Skin epidermis (tissue), 12 donors: ENCODE measurements around the gene TRMT112.
A peak's percentile ranks its signal among the peaks of the same experiment; 100 is the strongest.

Source experiments
- H3K27ac ChIP-seq, 21 experiments: fragments of 200-600 bp; sonication (generic) in 11 of 21; one replicate each; pipeline ENCODE4 v1.5.0; 2020; ENCODE audit warnings: mild to moderate bottlenecking in 3 of 21, inconsistent platforms in 2 of 21, moderate library complexity in 2 of 21
- H3K4me3 ChIP-seq, 7 experiments: fragments of 200-600 bp; sonication (generic) in 2 of 7; one replicate each; pipeline ENCODE4 v1.5.0; 2020; ENCODE audit warnings: inconsistent platforms in 2 of 7, mild to moderate bottlenecking in 2 of 7, moderate library complexity in 1 of 7

Gene TRMT112

DNA sequence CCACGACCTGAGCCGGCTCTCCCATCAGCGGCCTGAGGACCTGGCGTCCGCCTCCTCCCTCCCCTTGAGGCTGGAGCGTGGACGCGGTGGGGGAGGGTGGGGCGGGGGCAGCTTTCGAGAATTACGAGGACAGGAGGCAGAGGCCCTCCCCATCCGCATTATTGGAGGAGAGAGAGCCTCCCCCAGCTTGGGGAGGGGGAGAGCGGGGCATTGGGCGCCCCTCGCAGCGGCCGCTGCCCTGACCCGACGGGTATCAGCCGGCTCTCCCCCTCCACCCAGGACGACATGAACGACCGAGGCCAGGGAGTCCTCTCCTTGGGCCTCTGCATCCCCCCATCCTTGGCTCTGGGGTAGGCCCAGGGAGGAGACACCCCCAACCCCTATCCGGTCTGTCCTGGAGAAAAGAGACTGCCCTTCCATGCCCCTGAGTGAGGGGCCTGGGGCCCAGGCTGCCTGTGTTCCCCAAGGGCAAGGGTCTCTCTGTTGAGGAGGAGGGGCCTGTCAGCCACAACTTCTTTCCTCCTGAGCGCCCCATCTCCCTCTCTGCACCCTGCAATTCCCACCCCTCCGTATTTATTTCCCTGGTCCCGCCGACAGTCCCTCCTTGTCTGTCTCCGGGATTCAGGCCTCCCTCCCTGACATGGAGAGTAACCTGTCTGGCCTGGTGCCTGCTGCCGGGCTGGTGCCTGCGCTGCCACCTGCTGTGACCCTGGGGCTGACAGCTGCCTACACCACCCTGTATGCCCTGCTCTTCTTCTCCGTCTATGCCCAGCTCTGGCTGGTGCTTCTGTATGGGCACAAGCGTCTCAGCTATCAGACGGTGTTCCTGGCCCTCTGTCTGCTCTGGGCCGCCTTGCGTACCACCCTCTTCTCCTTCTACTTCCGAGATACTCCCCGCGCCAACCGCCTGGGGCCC lies 31.2 kb downstream of the TRMT112 start:
- H3K4me3 ChIP-seq: peak overlapping the region; percentile 55 to 93 (median 66)
- H3K27ac ChIP-seq: peak overlapping the region; percentile 15 to 97 (median 96)

DNA sequence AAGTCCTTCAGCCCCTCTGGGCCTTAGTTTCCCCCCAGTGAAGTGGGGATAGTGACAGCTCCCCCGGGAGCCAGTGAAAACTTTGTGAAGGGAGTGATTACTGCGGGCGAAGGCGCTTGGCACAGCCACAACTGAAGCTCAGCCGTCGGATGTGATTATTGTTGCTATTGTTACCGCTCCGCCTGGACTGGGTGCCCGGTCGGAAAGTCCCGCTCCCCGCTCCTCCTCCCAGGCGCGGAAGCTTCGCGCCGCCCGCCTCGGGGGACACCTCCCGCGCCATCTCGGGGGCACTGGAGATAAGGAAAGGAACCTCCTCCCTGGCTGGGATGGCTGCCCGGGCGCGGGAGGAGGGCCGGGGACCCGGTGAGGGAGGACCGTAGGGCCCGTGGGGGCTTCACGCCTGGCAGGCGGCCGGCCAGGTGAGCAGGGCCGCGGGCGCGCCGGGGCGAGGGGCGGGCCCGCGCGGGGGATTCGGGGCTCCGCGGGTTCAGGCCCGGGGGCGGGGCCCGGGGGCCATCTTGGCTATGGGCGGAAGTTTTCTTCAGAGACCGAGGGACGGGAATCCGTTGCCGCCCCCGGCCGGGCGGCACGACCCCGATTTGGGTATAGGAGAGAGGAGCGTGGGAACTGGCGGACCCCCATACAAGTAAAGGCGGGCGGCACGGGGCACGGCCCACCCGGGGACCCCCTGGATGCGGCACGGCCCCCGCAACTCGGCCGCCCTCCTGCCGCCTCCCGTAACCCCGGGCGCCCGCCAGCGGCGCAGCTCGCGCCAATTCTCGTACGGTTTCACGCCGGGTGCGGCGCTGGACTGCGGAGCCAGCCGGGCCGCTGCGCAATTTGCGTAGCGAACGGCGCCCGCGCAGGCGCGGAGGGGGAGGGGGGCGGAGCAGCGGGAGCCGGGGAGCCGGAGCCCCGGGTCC lies 32.1 kb downstream of the TRMT112 start, which contains the start of gene GPR137:
TSS of gene GPR137 (plus strand) at position 887 of the 923 bp plus-strand sequence. CDS start 677 bp downstream, outside the sequence.
- Histone ChIP-seq H3K27ac (peak within 1 kb of the TSS; percentile 43 to 97 (median 96)), H3K4me3 (peak within 1 kb of the TSS; percentile 55 to 93 (median 66))

GRCh38 chr11:64284048-64284961 lies 33.1 kb downstream of the TRMT112 start, which contains the start of gene BAD:
TSS of gene BAD (minus strand) at chr11:64284665. CDS start at chr11:64284368, 297 bp downstream.
- H3K4me3 ChIP-seq: peak within 1 kb of the TSS; percentile 55 to 93 (median 66)
- H3K27ac ChIP-seq: peak within 1 kb of the TSS; percentile 62 to 97 (median 96)

DNA sequence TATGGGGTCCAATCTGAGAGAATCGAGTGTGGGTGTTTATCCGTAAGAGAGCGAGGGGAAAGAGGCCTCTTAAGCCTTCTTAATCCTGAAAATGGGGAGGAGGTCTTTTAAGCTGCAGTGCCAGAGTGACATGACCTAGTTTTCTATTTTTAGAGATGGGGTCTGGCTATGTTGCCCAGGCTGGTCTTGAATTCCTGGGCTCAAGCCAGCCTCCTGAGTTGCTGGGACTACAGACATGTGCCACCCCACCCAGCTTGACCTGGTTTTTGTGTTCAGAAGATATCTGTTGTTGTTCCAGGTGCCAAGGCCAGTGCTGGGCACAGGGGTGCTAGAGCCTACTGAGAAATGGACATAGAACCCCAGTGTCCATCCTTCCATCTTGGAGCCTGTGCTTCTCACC lies 34.3 kb downstream of the TRMT112 start:
- Histone ChIP-seq H3K27ac (peak overlapping the region in 8 of 21 experiments; percentile 16 to 97 (median 60)), H3K4me3 (no peak overlapping the region)

DNA sequence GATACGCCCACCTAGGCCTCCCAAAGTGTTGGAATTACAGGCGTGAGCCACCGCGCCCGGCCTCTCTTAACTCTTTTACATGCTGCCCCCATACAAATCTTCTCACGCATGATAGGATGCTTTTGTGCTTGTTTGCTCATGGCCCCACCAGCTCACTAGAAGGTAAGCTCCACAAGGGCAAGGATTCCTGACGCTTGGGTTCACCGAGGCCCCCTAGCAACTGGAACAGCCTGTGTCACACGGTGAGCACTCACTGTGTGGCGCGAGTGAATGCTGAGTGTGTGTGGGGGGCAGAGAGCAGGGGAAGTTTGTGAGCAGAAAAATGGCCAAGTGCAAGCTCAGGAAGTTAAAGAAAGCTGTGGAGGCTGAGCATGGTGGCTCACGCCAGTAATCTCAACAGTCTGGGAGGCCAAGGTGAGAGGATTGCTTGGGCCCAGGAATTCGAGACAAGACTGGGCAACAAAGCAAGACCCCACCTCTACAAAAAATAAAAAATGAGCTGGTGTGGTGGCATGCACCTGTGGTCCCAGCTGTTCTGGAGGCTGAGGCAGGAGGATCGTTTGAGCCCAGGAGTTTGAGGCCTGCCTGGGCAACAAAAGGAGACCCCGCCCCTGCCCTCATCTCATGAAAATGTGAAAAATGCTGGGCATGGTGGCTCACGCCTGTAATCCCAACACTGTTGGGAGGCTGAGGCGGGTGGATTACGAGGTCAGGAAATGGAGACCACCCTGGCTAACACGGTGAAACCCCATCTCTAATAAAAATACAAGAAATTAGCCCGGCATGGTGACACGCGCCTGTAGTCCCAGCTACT lies 35.2 kb downstream of the TRMT112 start:
- H3K27ac ChIP-seq: peak overlapping the region in 1 of 21 experiments; percentile 8

DNA sequence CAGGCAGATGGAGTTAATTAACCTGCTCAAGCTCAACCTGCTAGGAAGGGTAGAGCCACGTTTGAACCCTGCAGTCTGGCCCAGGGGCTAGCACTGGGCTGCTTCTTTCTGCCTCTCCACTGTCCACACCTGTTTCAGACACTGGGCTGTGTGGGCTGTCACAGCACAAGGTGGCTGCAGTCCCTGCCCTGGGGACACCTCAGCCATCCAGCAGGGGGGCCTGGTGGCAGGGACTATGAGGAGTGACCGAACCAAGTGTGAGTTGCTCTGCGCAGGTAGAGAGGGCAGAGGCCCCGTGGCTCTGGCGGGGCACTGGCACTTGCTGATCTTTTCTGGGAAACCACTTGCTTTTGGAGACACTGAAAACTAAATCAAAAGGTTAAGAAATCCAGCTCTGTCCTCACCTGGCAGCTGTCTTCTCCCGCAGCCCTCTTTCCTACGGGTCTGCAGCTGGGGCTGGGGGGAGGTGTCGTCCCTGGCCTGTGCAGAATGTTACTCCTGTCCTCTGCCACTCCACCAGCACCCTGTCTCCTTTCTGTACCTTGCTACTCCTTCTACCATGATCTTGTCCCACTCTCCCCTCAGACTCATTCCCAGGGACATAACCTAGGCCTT lies 38.7 kb downstream of the TRMT112 start:
- H3K4me3 ChIP-seq: no peak overlapping the region

More for the DNA sequence above, 35.2 kb downstream of the TRMT112 start:
- no peak overlapping the region for H3K4me3 ChIP-seq

DNA sequence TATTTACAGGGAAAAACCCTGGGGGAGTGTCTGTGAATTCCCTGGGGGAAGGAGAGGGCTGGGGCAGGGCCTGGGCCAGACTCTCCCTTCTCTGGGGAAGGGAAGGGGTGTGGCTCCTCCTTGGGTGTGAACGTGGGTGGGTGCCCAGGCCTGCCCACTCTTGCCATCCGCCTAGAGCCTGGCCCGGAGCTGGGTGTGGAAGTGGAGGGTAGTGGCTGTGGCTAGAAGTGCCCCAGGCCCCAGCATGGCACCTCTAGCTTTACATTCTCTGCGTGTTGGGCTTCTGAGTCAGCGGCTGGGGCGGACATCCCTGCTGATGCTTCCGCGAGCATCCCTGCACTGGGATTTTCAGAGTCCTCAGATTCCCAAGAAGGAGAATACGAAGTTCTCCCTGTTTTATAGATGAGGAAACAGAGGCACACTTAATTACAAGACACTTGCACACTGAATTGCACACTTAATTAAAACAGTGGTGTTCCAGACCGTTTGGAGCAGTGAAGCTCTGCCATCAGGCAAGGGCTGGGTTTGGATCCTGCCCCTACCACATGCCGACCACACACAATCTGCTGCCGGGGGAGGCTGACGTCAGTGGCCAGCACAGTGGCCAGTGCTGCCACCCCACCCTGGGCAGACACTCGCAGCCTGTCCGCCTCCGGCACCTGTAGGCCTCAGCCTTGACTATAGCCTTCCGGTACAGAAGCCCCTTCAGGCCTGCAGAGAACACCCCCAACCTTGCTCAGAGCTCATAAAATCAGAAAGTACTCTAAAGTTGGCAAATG lies 40.5 kb downstream of the TRMT112 start:
- Histone ChIP-seq H3K4me3 (no peak overlapping the region), H3K27ac (peak overlapping the region in 13 of 21 experiments; percentile 6 to 65 (median 39))

More for the DNA sequence above, 38.7 kb downstream of the TRMT112 start:
- H3K27ac ChIP-seq: no peak overlapping the region

DNA sequence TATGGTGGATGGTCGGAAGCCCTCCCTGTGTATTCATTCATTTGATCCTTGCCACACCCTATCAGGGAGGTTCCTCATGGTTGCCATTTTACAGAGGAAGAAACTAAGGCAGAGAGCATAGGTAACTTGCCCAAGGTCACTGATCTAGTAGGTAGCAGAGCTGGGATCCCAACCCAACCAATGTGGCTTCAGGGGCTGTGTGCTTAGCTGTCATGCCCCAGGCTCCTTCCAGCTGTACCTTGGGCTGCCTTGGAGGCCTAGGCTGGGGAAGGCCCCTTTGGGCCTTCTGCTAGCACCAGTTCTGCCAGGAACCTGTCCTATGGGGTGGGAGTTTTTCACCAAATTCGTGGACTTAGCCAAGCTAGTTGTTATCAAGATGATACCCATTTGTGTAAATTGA lies 41.5 kb downstream of the TRMT112 start:
- H3K4me3 ChIP-seq: no peak overlapping the region
- H3K27ac ChIP-seq: peak overlapping the region in 3 of 21 experiments; percentile 1 to 26 (median 14)

- H3K27ac ChIP-seq: peak overlapping the region in 3 of 21 experiments; percentile 14 to 33 (median 18)
- no peak overlapping the region for H3K4me3 ChIP-seq
Observed at GRCh38 chr11:64275031-64275800, 42.1 kb downstream of the TRMT112 start.

- peak overlapping the region; percentile 53 to 78 (median 71) for H3K4me3 ChIP-seq
- peak overlapping the region; percentile 74 to 100 (median 96) for H3K27ac ChIP-seq
Observed at GRCh38 chr11:64269540-64270220, 47.7 kb downstream of the TRMT112 start.

GRCh38 chr11:64268893-64269539 lies 48.3 kb downstream of the TRMT112 start:
- Histone ChIP-seq H3K4me3 (peak overlapping the region; percentile 53 to 78 (median 71)), H3K27ac (peak overlapping the region; percentile 74 to 100 (median 96))

GRCh38 chr11:64268025-64268892 lies 49.1 kb downstream of the TRMT112 start:
- peak overlapping the region; percentile 53 to 78 (median 71) for H3K4me3 ChIP-seq

GRCh38 chr11:64267207-64267945 lies 50.0 kb downstream of the TRMT112 start:
- Histone ChIP-seq H3K27ac (peak overlapping the region in 19 of 21 experiments; percentile 37 to 100 (median 97)), H3K4me3 (no peak overlapping the region)

More at GRCh38 chr11:64268025-64268892, 49.1 kb downstream of the TRMT112 start:
- H3K27ac ChIP-seq: peak overlapping the region; percentile 53 to 100 (median 96)
